H1 (cell line): ENCODE results near the gene C19orf38.

ENCODE experiments used
- CTCF ChIP-seq, 3 experiments: IDR thresholded peaks; 1 replicate in 2 of 3; 2 replicates in 1 of 3; pipeline versions ENCODE4 v1.5.1 to v1.6.1; 2011; ENCODE audit warnings: low read length in 3 of 3, mild to moderate bottlenecking in 3 of 3, inconsistent platforms in 2 of 3, low read depth in 1 of 3, moderate library complexity in 1 of 3; ENCODE audit not compliant: insufficient read depth in 1 of 3; ENCODE audit errors: control extremely low read depth in 1 of 3
- MAX ChIP-seq: IDR thresholded peaks from 2 replicates; pipeline ENCODE4 v1.6.1; 2012; ENCODE audit warnings: inconsistent platforms
- TAF1 ChIP-seq: IDR thresholded peaks from 2 replicates; pipeline ENCODE4 v1.6.1; 2011; ENCODE audit warnings: mild to moderate bottlenecking, low read depth, low read length

GRCh38 chr19:10852941-10853340, 4.7 kb downstream of the C19orf38 start:
- TF ChIP-seq CTCF (IDR thresholded peaks at IDR 0.05; ENCODE audit: control extremely low read depth in 1 of 3, insufficient read depth in 1 of 3, low read depth in 1 of 3, low read length in 3 of 3) (no peak), MAX (no peak), TAF1 (no peak)
